ENCODE results near the gene TOP3A.
"Not testable (repeated sequence)": the region's sequence is repeated elsewhere in the genome, so short reads cannot be mapped to it uniquely, and the experiment has no call there.

The TOP3A gene

GRCh38 chr17:18314731-18315561 is at the start of gene TOP3A, which contains the start of gene SMCR8:
TSS of gene TOP3A (minus strand) at chr17:18314994. CDS start at chr17:18314778, 216 bp downstream.
TSS of gene SMCR8 (plus strand) at chr17:18315293. CDS start at chr17:18315790, 497 bp downstream.
- DNase-seq (ENCODE audit: low read depth in 1 of 2, low spot score in 1 of 2) = peak; percentile 97 to 98

GRCh38 chr17:18364166-18364565 is 49.4 kb upstream of the TOP3A start:
- no peak for DNase-seq (ENCODE audit: low read depth in 1 of 2, low spot score in 1 of 2)

GRCh38 chr17:18363101-18364049 is 48.6 kb upstream of the TOP3A start, which contains the start of gene SHMT1:
TSS of gene SHMT1 (minus strand) at chr17:18363550. CDS start at chr17:18355981, 7,569 bp downstream.
- peak; percentile 84 to 85 for DNase-seq (ENCODE audit: low read depth in 1 of 2, low spot score in 1 of 2)

GRCh38 chr17:18362698-18363100 is 47.9 kb upstream of the TOP3A start:
- no peak for DNase-seq (ENCODE audit: low read depth in 1 of 2, low spot score in 1 of 2)

- no peak for DNase-seq (ENCODE audit: low read depth in 1 of 2, low spot score in 1 of 2)
These were observed 47.3 kb upstream of the TOP3A start for GRCh38 chr17:18361837-18362697.

- DNase-seq (ENCODE audit: low read depth in 1 of 2, low spot score in 1 of 2) = no peak
These were observed 45.7 kb upstream of the TOP3A start for GRCh38 chr17:18360518-18360917.

- no peak for DNase-seq (ENCODE audit: low read depth in 1 of 2, low spot score in 1 of 2)
These were observed 41.8 kb upstream of the TOP3A start for GRCh38 chr17:18356624-18357023.

- DNase-seq (ENCODE audit: low read depth in 1 of 2, low spot score in 1 of 2) = no peak
These were observed 38.7 kb upstream of the TOP3A start for GRCh38 chr17:18353541-18353940.

- DNase-seq (ENCODE audit: low read depth in 1 of 2, low spot score in 1 of 2) = no peak
These were observed 29.2 kb upstream of the TOP3A start for GRCh38 chr17:18344021-18344420.

GRCh38 chr17:18339933-18340332 is 25.1 kb upstream of the TOP3A start:
- no peak for DNase-seq (ENCODE audit: low read depth in 1 of 2, low spot score in 1 of 2)

GRCh38 chr17:18338158-18338557 is 23.4 kb upstream of the TOP3A start:
- not testable (repeated sequence) for DNase-seq (ENCODE audit: low read depth in 1 of 2, low spot score in 1 of 2)

- no peak for DNase-seq (ENCODE audit: low read depth in 1 of 2, low spot score in 1 of 2)
These were observed 18.2 kb upstream of the TOP3A start for GRCh38 chr17:18332909-18333489.

- DNase-seq (ENCODE audit: low read depth in 1 of 2, low spot score in 1 of 2) = no peak
These were observed 17.1 kb upstream of the TOP3A start for GRCh38 chr17:18331879-18332278.

GRCh38 chr17:18328643-18329204 is 13.9 kb upstream of the TOP3A start:
- no peak for DNase-seq (ENCODE audit: low read depth in 1 of 2, low spot score in 1 of 2)

GRCh38 chr17:18327556-18327955 is 12.8 kb upstream of the TOP3A start:
- DNase-seq (ENCODE audit: low read depth in 1 of 2, low spot score in 1 of 2) = no peak

GRCh38 chr17:18327093-18327492 is 12.3 kb upstream of the TOP3A start:
- DNase-seq (ENCODE audit: low read depth in 1 of 2, low spot score in 1 of 2) = no peak

- no peak for DNase-seq (ENCODE audit: low read depth in 1 of 2, low spot score in 1 of 2)
These were observed 11.8 kb upstream of the TOP3A start for GRCh38 chr17:18326572-18326971.

- no peak for DNase-seq (ENCODE audit: low read depth in 1 of 2, low spot score in 1 of 2)
These were observed 11.2 kb upstream of the TOP3A start for GRCh38 chr17:18326039-18326438.

- DNase-seq (ENCODE audit: low read depth in 1 of 2, low spot score in 1 of 2) = no peak
These were observed 9.6 kb upstream of the TOP3A start for GRCh38 chr17:18324140-18325050.

Measured in activated CD4-positive, alpha-beta T cell treated with anti-CD3 and anti-CD28 coated beads, Interleukin-2, amount 50 U/mL, for 24 hours (primary cell).